Esophagus (tissue), 2 donors: ENCODE measurements around the gene BCKDK. TPM values are rescaled to one million over a fixed set of nuclear protein-coding genes. Genes with fewer than 3 reads are reported as not detected.

ENCODE experiments used
- H3K27ac ChIP-seq, 2 donors: one replicate each; pipeline ENCODE4 v1.5.1; 2013; ENCODE audit warnings: low read depth in 2 of 2, mild to moderate bottlenecking in 2 of 2, inconsistent platforms in 1 of 2, low read length in 1 of 2, moderate library complexity in 1 of 2
- H3K27me3 ChIP-seq, 2 donors: one replicate each; pipeline ENCODE4 v1.6.1; 2013; ENCODE audit warnings: low read length in 2 of 2, control low read depth in 1 of 2, mild to moderate bottlenecking in 1 of 2; ENCODE audit not compliant: insufficient read depth in 2 of 2, control insufficient read depth in 1 of 2
- H3K36me3 ChIP-seq, 2 donors: one replicate each; pipeline ENCODE4 v1.6.1; 2013; ENCODE audit warnings: low read length in 1 of 2; ENCODE audit not compliant: control insufficient read depth in 2 of 2, insufficient read depth in 2 of 2
- H3K4me1 ChIP-seq, 2 donors: one replicate each; pipeline ENCODE4 v1.6.1; 2013; ENCODE audit warnings: low read length in 1 of 2; ENCODE audit not compliant: control insufficient read depth in 2 of 2, insufficient read depth in 2 of 2
- H3K4me3 ChIP-seq, 2 donors: one replicate each; pipeline ENCODE4 v1.5.1; 2013; ENCODE audit warnings: low read length in 2 of 2, mild to moderate bottlenecking in 2 of 2, low read depth in 1 of 2, moderate library complexity in 1 of 2
- H3K9me3 ChIP-seq, 2 donors: one replicate each; pipeline ENCODE4 v1.6.1; 2013; ENCODE audit warnings: mild to moderate bottlenecking in 2 of 2, low read depth in 1 of 2, low read length in 1 of 2, moderate library complexity in 1 of 2; ENCODE audit not compliant: control insufficient read depth in 2 of 2, insufficient read depth in 1 of 2
- WGBS, 2 donors: extraction: QIAGEN DNeasy Blood & Tissue Kit; methylation state at CpG; one replicate each; pipeline ENCODE4 v1.1.7; 2013; 5-methylcytosine and 5-hydroxymethylcytosine counted together
- polyA plus RNA-seq, 2 donors: library from polyadenylated mRNA; stranded (reverse); fragments of 200-250 nt; gene quantifications; one replicate each; pipeline ENCODE4 v1.2.3, GENCODE V29; 2013
- donor health status: healthy with polysubstance abuse.
- donor health status: Bipolar disorder and iron deficiency.

BCKDK gene
- polyA plus RNA-seq, 2 donors: 13.0 to 23.1 TPM

DNA sequence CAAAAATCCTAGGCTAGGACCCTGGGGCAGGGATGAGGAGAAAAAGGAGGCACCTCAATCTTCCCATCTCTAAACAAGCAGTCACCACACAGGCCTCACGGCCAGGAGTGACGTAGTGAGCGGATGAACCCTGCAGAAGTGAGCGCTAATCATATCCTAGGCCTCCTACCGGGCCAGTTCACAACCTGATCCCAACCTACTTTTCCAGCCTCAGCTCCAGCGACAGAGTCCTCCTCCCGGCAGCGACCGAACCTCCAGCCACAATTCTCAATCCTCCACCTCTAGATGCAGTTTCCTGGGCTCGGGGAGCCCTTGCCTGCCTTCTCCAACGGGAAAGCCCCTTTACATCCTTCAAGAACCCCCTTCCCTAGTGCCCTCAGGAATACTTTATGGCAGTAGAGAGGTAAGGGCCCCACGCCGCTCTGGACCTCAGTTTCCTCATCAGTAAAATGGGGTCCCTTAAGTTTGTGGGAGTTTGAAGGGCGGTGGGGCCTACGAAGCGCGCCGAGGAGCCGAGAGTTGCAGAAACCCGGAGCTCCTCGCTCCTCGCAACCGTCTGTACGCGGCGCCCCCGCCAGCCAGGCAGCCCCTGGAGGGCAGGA lies 35.5 kb upstream of the BCKDK start:
- H3K4me3 ChIP-seq: peak overlapping the region; percentile 88 to 96
- H3K4me1 ChIP-seq: peaks cover 0 to 5% of the 10 kb centered on the region in 2 donors
- peaks cover 11 to 13% of the 10 kb centered on the region in 2 donors for H3K36me3 ChIP-seq
- WGBS, 2 donors: 2% methylated on average over 27 of the region's 27 CpGs
- H3K27ac ChIP-seq: peak overlapping the region; percentile 95 to 96
- no peaks in the 10 kb centered on the region for H3K9me3 ChIP-seq
- H3K27me3 ChIP-seq: no peaks in the 10 kb centered on the region

DNA sequence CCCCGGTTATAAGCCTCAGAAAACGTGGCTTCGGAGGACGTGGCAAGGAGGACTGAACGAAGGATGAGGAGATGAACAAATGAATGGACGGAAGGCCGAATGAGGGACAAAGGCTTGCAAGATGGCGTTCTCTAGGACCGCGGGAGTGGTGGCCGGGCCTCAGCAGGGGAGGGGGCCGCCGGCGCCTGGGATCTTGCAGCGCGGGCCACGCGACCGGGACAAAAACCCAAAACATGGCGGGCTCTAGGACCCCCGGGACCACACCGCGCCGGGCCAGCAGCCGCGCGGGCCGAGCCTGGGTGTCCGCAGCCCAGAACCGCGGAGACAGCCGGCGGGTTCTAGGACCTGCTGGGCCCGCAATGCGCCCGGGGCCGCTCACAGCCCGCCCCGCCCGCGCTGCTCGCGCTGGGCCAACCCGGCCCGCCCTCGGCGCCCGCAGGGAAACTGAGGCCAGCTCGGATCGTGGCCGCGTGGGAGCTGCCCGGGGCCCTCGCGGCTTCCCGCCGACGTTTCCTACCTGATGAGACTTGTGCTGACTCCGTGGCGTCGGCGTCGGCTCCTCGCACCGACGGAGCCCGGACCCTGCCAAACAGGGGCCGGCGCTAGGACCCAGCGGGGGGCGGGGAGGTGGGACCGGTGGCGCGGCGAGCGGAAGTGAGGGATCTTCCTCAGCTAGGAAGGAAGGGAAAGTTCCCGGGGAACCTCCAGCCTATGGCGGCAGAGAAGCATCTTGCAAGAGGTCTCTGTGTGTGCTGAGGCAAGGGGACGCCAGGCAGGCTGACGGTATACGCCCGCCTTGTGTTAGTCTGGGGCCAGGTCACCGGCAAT lies 34.8 kb upstream of the BCKDK start:
- WGBS, 2 donors: 0% methylated on average over 83 of the region's 83 CpGs
- H3K4me3 ChIP-seq: peak overlapping the region; percentile 88 to 96
- peaks cover 15 to 20% of the 10 kb centered on the region in 2 donors for H3K36me3 ChIP-seq
- H3K4me1 ChIP-seq: peaks cover 0 to 5% of the 10 kb centered on the region in 2 donors
- peak overlapping the region; percentile 95 to 96 for H3K27ac ChIP-seq
- no peaks in the 10 kb centered on the region for H3K9me3 ChIP-seq
- no peaks in the 10 kb centered on the region for H3K27me3 ChIP-seq

DNA sequence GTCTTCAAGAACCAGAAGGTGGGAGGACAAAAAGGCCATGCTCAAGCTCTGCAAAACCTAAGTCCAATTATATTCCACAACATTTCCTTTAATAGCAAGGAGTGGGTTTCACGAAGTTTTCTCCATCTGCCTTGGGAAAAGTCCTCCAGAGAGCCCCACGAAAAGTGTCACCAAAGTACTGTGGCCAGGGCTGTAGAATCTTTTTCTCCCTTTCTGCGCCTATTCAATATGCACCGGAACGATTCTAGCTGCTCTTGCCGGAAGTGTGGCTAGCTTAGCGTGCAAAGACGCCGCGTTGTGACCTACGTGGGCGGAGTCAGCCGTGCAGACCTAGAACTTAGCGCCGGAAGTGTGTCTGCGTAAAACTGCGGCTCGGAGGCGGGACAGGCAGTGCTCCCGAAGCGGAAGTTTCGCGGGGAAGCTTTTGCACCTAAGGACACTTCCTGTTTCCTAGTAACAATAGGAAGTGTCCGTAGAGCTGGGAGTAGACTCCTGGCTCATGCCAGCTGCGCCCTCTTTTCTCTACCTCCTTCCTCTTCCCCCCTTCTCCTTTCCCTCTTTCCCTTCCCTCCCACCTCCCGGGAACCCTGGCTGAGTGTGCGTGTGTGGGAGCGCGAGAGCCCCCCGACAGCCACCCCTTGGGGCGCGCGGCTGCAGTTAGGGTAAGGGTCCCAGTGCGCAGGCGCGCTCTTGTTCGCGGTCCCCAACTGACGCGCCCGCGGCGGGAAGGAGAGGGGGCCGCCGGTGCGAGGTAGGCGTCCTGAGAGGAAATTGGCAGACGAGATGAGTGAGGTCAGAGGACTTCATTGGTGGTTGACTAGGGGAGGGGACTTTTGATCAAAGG lies 34.0 kb upstream of the BCKDK start, which contains the start of the genes ZNF646 and ZNF668:
Gene ZNF646 (plus strand): TSS at position 453 of the 844 bp plus-strand sequence. CDS start 1,903 bp downstream, outside the sequence.
Gene ZNF668 (minus strand): TSS at position 271 of the 844 bp plus-strand sequence. CDS start 9,781 bp downstream, outside the sequence.
- H3K4me3 ChIP-seq: peak within 1 kb of the TSS; percentile 88 to 96
- 0% methylated on average over 48 of the region's 48 CpGs for WGBS, 2 donors

DNA sequence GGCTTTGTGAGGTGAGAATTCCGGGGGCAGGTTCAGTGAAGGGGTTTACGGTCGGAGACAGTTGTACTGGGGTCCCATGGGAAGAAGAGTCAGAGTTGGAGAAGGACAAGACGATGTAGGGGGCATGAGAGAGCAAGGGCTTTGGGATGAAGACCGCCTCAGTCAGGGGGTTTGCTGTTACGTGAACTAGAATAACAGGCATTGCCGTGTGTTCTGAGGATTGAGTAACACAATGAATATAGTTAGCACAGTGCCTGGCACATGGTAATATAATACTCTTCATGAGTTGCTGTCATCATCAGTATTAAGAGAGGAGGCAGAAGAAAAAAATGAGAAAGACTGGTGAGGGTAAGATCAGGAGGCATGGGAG lies 33.4 kb upstream of the BCKDK start:
- WGBS, 2 donors: 1% methylated on average over 7 of the region's 7 CpGs
- Histone ChIP-seq H3K4me1 (peaks cover 0 to 5% of the 10 kb centered on the region in 2 donors), H3K4me3 (peak overlapping the region; percentile 88 to 96), H3K27me3 (no peaks in the 10 kb centered on the region), H3K36me3 (peaks cover 15 to 29% of the 10 kb centered on the region in 2 donors), H3K9me3 (no peaks in the 10 kb centered on the region), H3K27ac (peak overlapping the region; percentile 94 to 95)

More for the DNA sequence above, 34.0 kb upstream of the BCKDK start, which contains the start of the genes ZNF646 and ZNF668:
- H3K36me3 ChIP-seq: peaks cover 15 to 28% of the 10 kb centered on the region in 2 donors
- H3K27ac ChIP-seq: peak within 1 kb of the TSS; percentile 95 to 96
- H3K4me1 ChIP-seq: peaks cover 0 to 5% of the 10 kb centered on the region in 2 donors
- no peaks in the 10 kb centered on the region for H3K27me3 ChIP-seq
- no peaks in the 10 kb centered on the region for H3K9me3 ChIP-seq

DNA sequence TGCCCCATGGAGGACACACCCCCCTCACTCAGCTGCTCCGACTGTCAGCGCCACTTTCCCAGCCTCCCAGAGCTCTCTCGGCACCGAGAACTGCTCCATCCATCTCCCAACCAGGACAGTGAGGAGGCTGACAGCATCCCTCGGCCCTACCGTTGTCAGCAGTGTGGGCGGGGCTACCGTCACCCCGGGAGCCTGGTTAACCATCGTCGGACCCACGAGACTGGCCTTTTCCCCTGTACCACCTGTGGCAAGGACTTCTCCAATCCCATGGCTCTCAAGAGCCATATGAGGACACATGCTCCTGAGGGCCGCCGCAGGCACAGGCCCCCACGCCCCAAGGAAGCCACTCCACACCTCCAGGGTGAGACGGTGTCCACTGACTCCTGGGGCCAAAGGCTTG lies 31.9 kb upstream of the BCKDK start:
- Histone ChIP-seq H3K36me3 (peaks cover 15 to 44% of the 10 kb centered on the region in 2 donors), H3K4me1 (peaks cover 0 to 5% of the 10 kb centered on the region in 2 donors), H3K9me3 (no peaks in the 10 kb centered on the region), H3K27me3 (no peaks in the 10 kb centered on the region), H3K4me3 (no peak overlapping the region), H3K27ac (no peak overlapping the region)
- WGBS, 2 donors: 67 to 71% methylated on average over 16 of the region's 16 CpGs

DNA sequence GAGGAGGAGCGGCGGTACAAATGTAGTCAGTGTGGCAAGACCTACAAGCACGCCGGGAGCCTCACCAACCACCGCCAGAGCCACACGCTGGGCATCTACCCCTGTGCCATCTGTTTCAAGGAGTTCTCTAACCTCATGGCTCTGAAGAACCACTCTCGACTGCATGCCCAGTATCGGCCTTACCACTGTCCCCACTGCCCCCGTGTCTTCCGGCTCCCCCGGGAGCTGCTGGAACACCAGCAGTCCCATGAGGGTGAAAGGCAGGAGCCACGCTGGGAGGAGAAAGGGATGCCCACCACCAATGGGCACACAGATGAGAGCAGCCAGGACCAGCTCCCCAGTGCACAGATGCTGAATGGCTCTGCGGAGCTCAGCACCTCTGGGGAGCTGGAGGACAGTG lies 31.2 kb upstream of the BCKDK start:
- peaks cover 15 to 44% of the 10 kb centered on the region in 2 donors for H3K36me3 ChIP-seq

DNA sequence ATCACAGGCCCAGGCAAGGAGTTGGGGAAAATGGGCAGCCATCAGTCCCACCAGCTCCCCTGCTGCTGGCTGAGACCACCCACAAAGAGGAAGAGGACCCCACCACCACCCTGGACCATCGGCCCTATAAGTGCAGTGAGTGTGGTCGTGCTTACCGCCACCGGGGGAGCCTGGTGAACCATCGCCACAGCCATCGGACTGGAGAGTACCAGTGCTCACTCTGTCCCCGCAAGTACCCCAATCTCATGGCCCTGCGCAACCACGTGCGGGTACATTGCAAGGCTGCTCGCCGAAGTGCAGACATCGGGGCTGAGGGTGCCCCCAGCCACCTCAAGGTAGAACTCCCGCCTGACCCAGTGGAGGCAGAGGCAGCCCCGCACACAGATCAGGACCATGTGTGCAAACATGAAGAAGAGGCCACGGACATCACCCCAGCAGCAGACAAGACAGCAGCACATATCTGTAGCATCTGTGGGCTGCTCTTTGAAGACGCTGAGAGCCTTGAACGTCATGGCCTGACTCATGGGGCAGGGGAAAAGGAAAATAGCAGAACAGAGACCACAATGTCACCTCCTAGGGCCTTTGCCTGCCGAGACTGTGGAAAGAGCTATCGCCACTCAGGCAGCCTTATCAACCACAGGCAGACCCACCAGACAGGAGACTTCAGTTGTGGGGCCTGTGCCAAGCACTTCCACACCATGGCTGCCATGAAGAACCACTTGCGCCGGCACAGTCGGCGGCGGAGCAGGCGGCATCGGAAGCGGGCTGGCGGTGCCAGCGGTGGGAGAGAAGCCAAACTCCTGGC lies 30.4 kb upstream of the BCKDK start:
- 93 to 95% methylated on average over 30 of the region's 30 CpGs for WGBS, 2 donors
- H3K4me3 ChIP-seq: no peak overlapping the region
- no peak overlapping the region for H3K27ac ChIP-seq
- H3K9me3 ChIP-seq: no peaks in the 10 kb centered on the region
- H3K4me1 ChIP-seq: peaks cover 0 to 5% of the 10 kb centered on the region in 2 donors
- H3K27me3 ChIP-seq: no peaks in the 10 kb centered on the region
- H3K36me3 ChIP-seq: peaks cover 15 to 50% of the 10 kb centered on the region in 2 donors

More for the DNA sequence above, 31.2 kb upstream of the BCKDK start:
- Histone ChIP-seq H3K27me3 (no peaks in the 10 kb centered on the region), H3K27ac (no peak overlapping the region), H3K4me1 (peaks cover 0 to 5% of the 10 kb centered on the region in 2 donors), H3K9me3 (no peaks in the 10 kb centered on the region), H3K4me3 (no peak overlapping the region)
- WGBS, 2 donors: 96% methylated on average over 13 of the region's 13 CpGs

DNA sequence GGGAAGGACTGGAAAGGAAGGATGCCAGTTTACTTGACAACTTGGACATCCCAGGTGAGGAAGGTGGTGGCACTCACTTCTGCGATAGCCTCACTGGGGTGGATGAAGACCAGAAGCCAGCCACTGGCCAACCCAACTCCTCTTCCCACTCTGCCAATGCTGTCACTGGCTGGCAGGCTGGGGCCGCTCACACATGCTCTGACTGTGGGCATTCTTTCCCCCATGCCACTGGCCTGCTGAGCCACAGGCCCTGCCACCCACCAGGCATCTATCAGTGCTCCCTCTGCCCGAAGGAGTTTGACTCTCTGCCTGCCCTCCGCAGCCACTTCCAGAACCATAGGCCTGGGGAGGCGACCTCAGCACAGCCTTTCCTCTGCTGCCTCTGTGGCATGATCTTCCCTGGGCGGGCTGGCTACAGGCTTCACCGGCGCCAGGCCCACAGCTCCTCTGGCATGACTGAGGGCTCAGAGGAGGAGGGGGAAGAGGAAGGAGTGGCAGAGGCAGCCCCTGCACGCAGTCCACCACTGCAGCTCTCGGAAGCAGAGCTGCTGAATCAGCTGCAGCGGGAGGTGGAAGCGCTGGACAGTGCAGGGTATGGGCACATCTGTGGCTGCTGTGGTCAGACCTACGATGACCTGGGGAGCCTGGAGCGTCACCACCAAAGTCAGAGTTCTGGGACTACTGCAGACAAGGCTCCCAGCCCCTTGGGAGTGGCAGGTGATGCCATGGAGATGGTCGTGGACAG lies 29.4 kb upstream of the BCKDK start:
- Histone ChIP-seq H3K9me3 (no peaks in the 10 kb centered on the region), H3K4me1 (peaks cover 0 to 5% of the 10 kb centered on the region in 2 donors), H3K4me3 (no peak overlapping the region), H3K27me3 (no peaks in the 10 kb centered on the region), H3K36me3 (peaks cover 15 to 53% of the 10 kb centered on the region in 2 donors), H3K27ac (no peak overlapping the region)
- WGBS, 2 donors: 90 to 93% methylated on average over 15 of the region's 15 CpGs
